Spleen (tissue), 11 donors: Measurements from ENCODE around the gene PIGN. TPM values are rescaled to one million over a fixed set of nuclear protein-coding genes. Genes with fewer than 3 reads are reported as not detected.

Source experiments
- DNase-seq: peaks from one replicate; pipeline ENCODE4 v3.0.0-alpha.2; 2020
- H3K27ac ChIP-seq, 8 donors: fragments of 200-600 bp; sonication (generic) in 7 of 8; 1 replicate in 4 of 8; 2 replicates in 4 of 8; pipeline versions ENCODE4 v1.5.0 to v1.8.0; 2016 to 2021; ENCODE audit warnings: inconsistent platforms in 4 of 8, mild to moderate bottlenecking in 4 of 8, moderate library complexity in 1 of 8
- H3K27me3 ChIP-seq, 7 donors: fragments of 200-600 bp; sonication (generic) in 6 of 7; replicated peaks in 1 of 7; 1 replicate in 4 of 7; 2 replicates in 3 of 7; pipeline versions ENCODE4 v1.5.0 to v1.8.0; 2016 to 2021; ENCODE audit warnings: inconsistent platforms in 3 of 7, mild to moderate bottlenecking in 1 of 7
- H3K36me3 ChIP-seq, 6 donors: fragments of 200-600 bp; sonication (generic) in 5 of 6; 1 replicate in 4 of 6; 2 replicates in 2 of 6; pipeline versions ENCODE4 v1.5.0 to v1.8.0; 2016 to 2021; ENCODE audit warnings: inconsistent platforms in 2 of 6
- H3K4me1 ChIP-seq, 6 donors: fragments of 200-600 bp; sonication (generic) in 5 of 6; 1 replicate in 3 of 6; 2 replicates in 3 of 6; pipeline versions ENCODE4 v1.5.0 to v1.8.0; 2016 to 2021; ENCODE audit warnings: inconsistent platforms in 3 of 6
- H3K4me3 ChIP-seq, 8 donors: fragments of 200-600 bp; sonication (generic) in 7 of 8; 1 replicate in 4 of 8; 2 replicates in 4 of 8; pipeline versions ENCODE4 v1.5.0 to v1.8.0; 2016 to 2021; ENCODE audit warnings: inconsistent platforms in 4 of 8, mild to moderate bottlenecking in 4 of 8, moderate library complexity in 2 of 8
- H3K9me3 ChIP-seq, 8 donors: fragments of 200-600 bp; sonication (generic) in 7 of 8; 1 replicate in 4 of 8; 2 replicates in 4 of 8; pipeline versions ENCODE4 v1.5.0 to v1.8.0; 2016 to 2021; ENCODE audit warnings: inconsistent platforms in 4 of 8
- CTCF ChIP-seq, 11 experiments: fragments of 200-600 bp in 7 of 11; fragments of 450-650 bp in 4 of 11; sonication (generic) in 4 of 11; IDR thresholded peaks in 8 of 11; conservative IDR thresholded peaks in 3 of 11; 1 replicate in 7 of 11; 2 replicates in 4 of 11; pipeline versions ENCODE4 v1.4.0 to v1.8.0; 2016 to 2021; ENCODE audit warnings: antibody characterized with exemption in 11 of 11, inconsistent platforms in 4 of 11, mild to moderate bottlenecking in 1 of 11
- POLR2A ChIP-seq, 3 donors: fragments of 450-650 bp; IDR thresholded peaks; one replicate each; pipeline ENCODE4 v1.5.1; 2017; ENCODE audit warnings: antibody characterized with exemption in 3 of 3, mild to moderate bottlenecking in 1 of 3
- POLR2AphosphoS5 ChIP-seq, 3 donors: sonication (generic); formaldehyde crosslinking; IDR thresholded peaks; one replicate each; pipeline ENCODE4 v1.5.1; 2017; ENCODE audit warnings: antibody characterized with exemption in 3 of 3
- WGBS, 5 donors: extraction: QIAGEN DNeasy Blood & Tissue Kit in 3 of 5; methylation state at CpG; one replicate each; pipeline versions ENCODE4 v1.1.5 to v1.1.7; 2013 to 2018; 5-methylcytosine and 5-hydroxymethylcytosine counted together
- intact Hi-C: fragments of 100-400 bp; cut with DNase I; formaldehyde crosslinking; loops from one replicate; pipeline ENCODE4 v1.15.0; 2023; ENCODE audit warnings: low total_unique reads
- polyA plus RNA-seq, 3 donors: library from polyadenylated mRNA; stranded (reverse); fragments of 200-250 nt; gene quantifications; one replicate each; pipeline ENCODE4 v1.2.1, GENCODE V29; 2013
- total RNA-seq, 7 donors: library from RNA; depleted of rRNA in 3 of 7; stranded (reverse); fragments of >200 nt in 3 of 7; fragmentation: NEBNext Ultra II Directional in 4 of 7; extraction: Animal tissue kit (Norgen Biotek cat#: 25700) in 4 of 7; gene quantifications; one replicate each; pipeline versions ENCODE4 v1.1.0 to v1.2.1, GENCODE V29; 2016 to 2021
- donor health status: healthy with polysubstance abuse.
- donor health status: DM: no; HTN: no; CAD: no; lungs with moderate emphysema.
- donor health status: DM: no; HTN: no; CAD: no.
- donor health status: Bipolar disorder and iron deficiency.
- donor health status: healthy.
- donor health status: DM: no; HTN: no; CAD: no.
- donor health status: DM: yes; HTN: yes; CAD: no.

The PIGN gene
- total and polyA plus RNA-seq, 10 donors, result 4.0 to 41.4 (median 25.4) TPM

GRCh38 chr18:62048279-62048678, 138.6 kb downstream of the PIGN start:
- TF ChIP-seq POLR2AphosphoS5 (IDR thresholded peaks at IDR 0.05) (no peak), POLR2A (IDR thresholded peaks at IDR 0.05) (no peak), CTCF (IDR thresholded peaks at IDR 0.05 in 8 of 11, conservative IDR thresholded peaks at IDR 0.05 in 3 of 11) (no peak)
- no peak for DNase-seq
- WGBS, 5 donors, result 94 to 100% (median 98%) methylated on average over 1 of the region's 1 CpG
- Histone ChIP-seq H3K27me3 (no peaks in the 10 kb centered on the region), H3K4me1 (no peaks in the 10 kb centered on the region), H3K36me3 (peaks cover 0 to 23% (median 0%) of the 10 kb centered on the region in 6 donors), H3K9me3 (peaks cover 0 to 16% (median 10%) of the 10 kb centered on the region in 8 donors), H3K4me3 (no peak overlapping the region), H3K27ac (no peak overlapping the region)
- intact Hi-C loops, result no loop called here

GRCh38 chr18:62045316-62045715, 141.5 kb downstream of the PIGN start:
- H3K9me3 ChIP-seq, result peaks cover 0 to 16% (median 10%) of the 10 kb centered on the region in 8 donors
- H3K4me3 ChIP-seq, result no peak overlapping the region
- 86 to 100% (median 95%) methylated on average over 2 of the region's 2 CpGs for WGBS, 5 donors
- no peak for TF ChIP-seq POLR2AphosphoS5 (IDR thresholded peaks at IDR 0.05)
- TF ChIP-seq CTCF (IDR thresholded peaks at IDR 0.05 in 8 of 11, conservative IDR thresholded peaks at IDR 0.05 in 3 of 11), result no peak
- TF ChIP-seq POLR2A (IDR thresholded peaks at IDR 0.05), result no peak
- H3K27me3 ChIP-seq, result no peaks in the 10 kb centered on the region
- DNase-seq, result no peak
- intact Hi-C loops, result no loop called here
- H3K4me1 ChIP-seq, result no peaks in the 10 kb centered on the region
- H3K36me3 ChIP-seq, result peaks cover 0 to 22% (median 0%) of the 10 kb centered on the region in 6 donors
- H3K27ac ChIP-seq, result no peak overlapping the region

GRCh38 chr18:62044490-62045000, 142.3 kb downstream of the PIGN start:
- Histone ChIP-seq H3K9me3 (peaks cover 0 to 16% (median 10%) of the 10 kb centered on the region in 8 donors), H3K27ac (no peak overlapping the region), H3K27me3 (no peaks in the 10 kb centered on the region), H3K4me3 (no peak overlapping the region), H3K36me3 (peaks cover 0 to 22% (median 0%) of the 10 kb centered on the region in 6 donors), H3K4me1 (no peaks in the 10 kb centered on the region)
- no peak for DNase-seq
- intact Hi-C loops, result no loop called here
- WGBS, 5 donors, result 83 to 91% (median 85%) methylated on average over 2 of the region's 2 CpGs
- no peak for TF ChIP-seq CTCF (IDR thresholded peaks at IDR 0.05 in 8 of 11, conservative IDR thresholded peaks at IDR 0.05 in 3 of 11)
- no peak for TF ChIP-seq POLR2A (IDR thresholded peaks at IDR 0.05)
- no peak for TF ChIP-seq POLR2AphosphoS5 (IDR thresholded peaks at IDR 0.05)

GRCh38 chr18:62037989-62038778, 148.7 kb downstream of the PIGN start:
- Histone ChIP-seq H3K4me3 (no peak overlapping the region), H3K36me3 (peaks cover 0 to 5% (median 0%) of the 10 kb centered on the region in 6 donors), H3K27ac (no peak overlapping the region), H3K4me1 (no peaks in the 10 kb centered on the region), H3K27me3 (no peaks in the 10 kb centered on the region), H3K9me3 (no peaks in the 10 kb centered on the region)
- WGBS, 5 donors, result 60 to 75% (median 71%) methylated on average over 6 of the region's 6 CpGs
- intact Hi-C loops, result no loop called here
- TF ChIP-seq POLR2A (IDR thresholded peaks at IDR 0.05) (no peak), POLR2AphosphoS5 (IDR thresholded peaks at IDR 0.05) (no peak), CTCF (IDR thresholded peaks at IDR 0.05 in 8 of 11, conservative IDR thresholded peaks at IDR 0.05 in 3 of 11) (no peak)
- no peak for DNase-seq
